Activated CD8-positive, alpha-beta memory T cell treated with anti-CD3 and anti-CD28 coated beads, Interleukin-2, amount 50 U/mL, for 24 hours (primary cell): ENCODE data around the gene SMARCB1.

Experiments used
- DNase-seq: peaks from one replicate; pipeline ENCODE4 v3.0.0-alpha.2; 2020; ENCODE audit errors: extremely low read depth

The SMARCB1 gene

GRCh38 chr22:23884140-23884539, 97.4 kb downstream of the SMARCB1 start:
- no peak for DNase-seq
